GM13976 (cell line): ENCODE measurements around the gene ZNF626.
"Not testable (repeated sequence)": the region's sequence is repeated elsewhere in the genome, so short reads cannot be mapped to it uniquely, and the experiment has no call there.

Experiments
- DNase-seq: peaks from one replicate; pipeline ENCODE4 v3.0.0; 2012; ENCODE audit warnings: low spot score
- CTCF ChIP-seq: IDR thresholded peaks from 2 replicates; pipeline ENCODE4 v1.5.1; 2012; ENCODE audit warnings: borderline replicate concordance, mild to moderate bottlenecking; ENCODE audit not compliant: insufficient read depth; ENCODE audit errors: extremely low read depth, missing control alignments, control extremely low read depth
- in situ Hi-C: fragments of 300-500 bp; cut with MboI; formaldehyde crosslinking; loops from one replicate; pipeline ENCODE4 v1.12.0; 2022; ENCODE audit warnings: low sequenced_read_pairs, mixed read lengths, inconsistent platforms; ENCODE audit not compliant: unreplicated experiment

ZNF626 gene

GRCh38 chr19:20661150-20661819 is at the start of gene ZNF626:
Gene ZNF626, minus strand, starts transcription at chr19:20661571. Its CDS starts 125 bp downstream, at chr19:20661446.
- in situ Hi-C loops: no loop called here

DNA sequence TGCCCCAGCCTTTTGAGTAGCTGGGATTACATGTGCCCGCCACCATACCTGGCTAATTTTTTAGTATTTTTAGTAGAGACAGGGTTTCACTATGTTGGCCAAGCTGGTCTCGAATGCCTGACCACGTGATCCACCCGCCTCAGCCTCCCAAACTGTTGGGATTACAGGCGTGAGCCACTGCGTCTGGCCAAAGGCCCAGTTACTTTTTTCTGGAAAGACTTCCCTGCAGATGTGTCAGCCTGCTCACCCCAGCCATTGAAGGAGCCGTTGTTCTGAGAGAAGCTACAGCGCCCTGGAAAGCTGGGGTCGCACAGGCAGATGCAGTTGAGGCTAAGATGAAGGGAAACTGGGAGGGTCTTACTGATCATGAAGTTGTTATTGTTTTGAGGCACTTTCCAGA is 7.9 kb upstream of the ZNF626 start:
- in situ Hi-C loops: no loop called here
- TF ChIP-seq CTCF: no peak
- DNase-seq: no peak

More at GRCh38 chr19:20661150-20661819, at the start of gene ZNF626:
- peak; percentile 87 for DNase-seq
- TF ChIP-seq CTCF: no peak

- in situ Hi-C loops: no loop called here
- no peak for DNase-seq
- TF ChIP-seq CTCF: no peak
Observed at GRCh38 chr19:20667281-20667680, 5.9 kb upstream of the ZNF626 start.

DNA sequence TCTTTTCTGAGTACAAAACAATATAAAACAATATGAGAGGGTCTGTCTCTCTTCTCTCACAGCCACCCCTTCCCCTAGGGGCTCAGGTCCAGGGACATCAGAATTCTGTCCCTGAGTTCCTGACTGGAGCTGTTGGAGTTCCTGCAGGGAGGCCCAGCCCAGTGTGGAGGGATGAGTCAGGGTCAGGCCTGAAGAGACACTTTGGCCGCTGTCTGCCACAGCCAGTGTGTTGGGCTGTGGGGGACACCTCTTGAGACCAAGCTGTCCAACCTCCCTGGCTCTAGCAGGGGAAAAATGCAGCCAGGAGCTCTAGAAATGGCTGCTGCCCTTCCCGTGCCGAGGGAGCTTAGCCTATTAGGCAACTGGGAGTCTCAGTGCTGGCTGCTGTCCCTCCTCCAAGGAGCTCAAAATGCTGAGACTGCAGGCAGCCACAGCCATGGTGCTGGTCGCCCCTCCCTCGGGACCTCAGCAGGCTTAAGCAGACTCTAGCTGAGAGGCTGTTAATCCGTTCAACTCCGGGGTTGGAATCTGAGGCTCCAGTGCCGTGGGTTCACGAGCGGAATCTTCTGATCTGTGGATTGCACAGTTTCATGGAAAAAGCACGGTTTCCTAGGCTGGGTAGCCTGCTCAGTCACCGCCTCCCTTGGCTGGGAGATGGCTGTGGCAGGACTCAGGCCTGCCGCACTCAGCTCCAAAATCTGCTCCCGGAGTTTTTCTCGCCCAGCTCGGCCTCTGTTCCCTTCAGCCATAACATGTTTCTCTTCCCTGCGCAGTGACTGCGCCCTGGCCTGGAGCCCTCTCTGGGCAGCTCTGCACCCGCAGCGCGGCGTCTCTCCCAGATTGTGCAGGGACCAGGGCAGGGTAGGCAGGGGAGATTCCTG is 3.8 kb upstream of the ZNF626 start:
- no peak for TF ChIP-seq CTCF
- in situ Hi-C loops: no loop called here
- no peak for DNase-seq

GRCh38 chr19:20664475-20664874 is 3.1 kb upstream of the ZNF626 start:
- in situ Hi-C loops, DNase-seq: not testable (repeated sequence)

- no peak for TF ChIP-seq CTCF
- in situ Hi-C loops: no loop called here
- DNase-seq: no peak
Observed at GRCh38 chr19:20662421-20663105, 1.2 kb upstream of the ZNF626 start.
